ENCODE measurements around the gene GPR37.
A peak's percentile ranks its signal among the peaks of the same experiment; 100 is the strongest.

GPR37 gene, protein sequence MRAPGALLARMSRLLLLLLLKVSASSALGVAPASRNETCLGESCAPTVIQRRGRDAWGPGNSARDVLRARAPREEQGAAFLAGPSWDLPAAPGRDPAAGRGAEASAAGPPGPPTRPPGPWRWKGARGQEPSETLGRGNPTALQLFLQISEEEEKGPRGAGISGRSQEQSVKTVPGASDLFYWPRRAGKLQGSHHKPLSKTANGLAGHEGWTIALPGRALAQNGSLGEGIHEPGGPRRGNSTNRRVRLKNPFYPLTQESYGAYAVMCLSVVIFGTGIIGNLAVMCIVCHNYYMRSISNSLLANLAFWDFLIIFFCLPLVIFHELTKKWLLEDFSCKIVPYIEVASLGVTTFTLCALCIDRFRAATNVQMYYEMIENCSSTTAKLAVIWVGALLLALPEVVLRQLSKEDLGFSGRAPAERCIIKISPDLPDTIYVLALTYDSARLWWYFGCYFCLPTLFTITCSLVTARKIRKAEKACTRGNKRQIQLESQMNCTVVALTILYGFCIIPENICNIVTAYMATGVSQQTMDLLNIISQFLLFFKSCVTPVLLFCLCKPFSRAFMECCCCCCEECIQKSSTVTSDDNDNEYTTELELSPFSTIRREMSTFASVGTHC

GRCh38 chr7:124765401-124766352, at the start of gene GPR37:
GPR37 (minus strand) TSS chr7:124765792; CDS start chr7:124764976, 816 bp downstream.
- peak in 1 of 2 experiments; percentile 29 for DNase-seq (ENCODE audit: low read depth in 2 of 2)

GRCh38 chr7:124813994-124814798, 48.6 kb upstream of the GPR37 start:
- DNase-seq (ENCODE audit: low read depth in 2 of 2) = no peak

GRCh38 chr7:124812764-124813163, 47.2 kb upstream of the GPR37 start:
- no peak for DNase-seq (ENCODE audit: low read depth in 2 of 2)

DNA sequence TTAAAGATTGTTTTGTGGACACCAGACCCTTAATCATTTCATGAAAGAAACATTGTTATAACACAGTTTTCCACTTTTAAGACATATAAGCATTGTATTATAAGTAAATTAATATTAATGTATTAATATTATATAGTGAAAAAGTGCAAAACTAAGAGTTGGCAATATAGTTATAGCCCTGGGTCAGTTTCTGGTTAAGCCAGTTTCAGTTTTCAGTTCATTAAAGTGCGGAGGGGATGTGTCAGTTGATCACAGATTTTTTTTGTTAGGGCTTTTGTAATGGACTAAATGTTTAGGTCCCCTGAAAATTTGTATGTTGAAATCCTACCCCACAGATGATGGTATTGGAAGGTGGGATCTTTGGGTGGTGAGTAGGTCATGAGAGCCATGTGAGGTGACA, 45.7 kb upstream of the GPR37 start:
- no peak for DNase-seq (ENCODE audit: low read depth in 2 of 2)

- DNase-seq (ENCODE audit: low read depth in 2 of 2) = no peak
Measured at GRCh38 chr7:124810605-124811004, 45.0 kb upstream of the GPR37 start.

DNA sequence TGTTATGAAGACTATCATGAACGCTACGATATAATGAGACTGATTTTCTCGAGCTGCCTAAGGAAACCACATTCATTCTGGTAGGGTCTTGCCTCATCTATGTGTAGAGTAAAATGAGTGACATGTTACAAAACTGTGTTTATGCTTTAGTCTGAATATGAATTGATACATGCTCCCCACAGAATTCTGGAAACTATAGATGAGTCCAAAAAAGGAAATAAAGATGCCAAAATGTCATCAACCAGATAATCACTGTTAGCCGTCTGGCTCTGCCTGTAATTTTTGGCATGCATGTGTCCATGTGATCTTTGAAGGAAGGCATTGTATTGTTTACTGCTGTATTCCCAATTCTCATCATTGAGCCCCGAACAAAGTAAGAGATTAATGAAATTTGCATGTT, 42.6 kb upstream of the GPR37 start:
- DNase-seq (ENCODE audit: low read depth in 2 of 2) = no peak

DNA sequence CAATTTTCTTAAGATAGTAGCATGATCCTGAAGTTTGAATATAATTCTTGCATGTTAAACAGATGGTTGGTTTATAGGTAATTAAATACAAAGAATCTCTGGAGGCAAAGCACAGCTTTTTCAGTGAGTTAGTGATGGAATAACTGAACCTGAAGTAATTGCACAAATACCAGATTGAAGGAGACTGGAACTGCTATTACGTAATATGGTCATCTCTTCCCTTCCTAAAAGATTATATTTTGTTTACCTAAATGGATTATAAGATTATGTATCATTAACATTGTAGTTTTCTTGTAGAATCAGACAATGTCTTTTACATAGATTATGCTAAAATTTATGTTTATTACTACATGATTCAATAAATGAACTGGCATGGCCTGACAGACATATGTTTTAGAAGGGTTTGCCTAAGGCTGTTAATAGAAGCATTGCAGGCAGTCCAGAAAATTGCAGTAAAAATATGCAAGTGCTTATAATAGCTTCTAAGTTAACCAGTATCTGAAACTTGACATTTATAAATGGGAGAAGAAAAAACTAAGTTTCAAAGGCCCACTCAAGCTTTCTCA, 35.8 kb upstream of the GPR37 start:
- no peak for DNase-seq (ENCODE audit: low read depth in 2 of 2)

DNA sequence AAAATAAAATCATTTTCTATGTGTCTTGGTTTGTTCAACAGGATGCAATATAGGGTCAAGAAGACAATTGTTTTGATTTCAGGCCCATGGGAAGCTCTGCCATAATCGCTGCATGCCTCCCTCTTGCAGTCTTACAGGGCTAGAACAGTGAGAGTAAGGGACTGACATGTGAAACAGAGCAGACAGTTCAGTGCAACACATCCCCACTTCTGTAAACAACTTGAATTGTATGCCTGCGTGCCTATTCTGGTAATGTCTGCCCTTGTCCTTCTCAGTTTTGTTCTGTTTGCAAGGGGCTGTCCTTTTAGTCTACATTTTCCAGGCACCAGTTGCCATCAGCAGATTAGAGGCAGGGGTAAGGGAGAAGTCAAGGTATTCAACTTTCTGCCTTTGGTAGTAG, 34.8 kb upstream of the GPR37 start:
- DNase-seq (ENCODE audit: low read depth in 2 of 2) = no peak

DNA sequence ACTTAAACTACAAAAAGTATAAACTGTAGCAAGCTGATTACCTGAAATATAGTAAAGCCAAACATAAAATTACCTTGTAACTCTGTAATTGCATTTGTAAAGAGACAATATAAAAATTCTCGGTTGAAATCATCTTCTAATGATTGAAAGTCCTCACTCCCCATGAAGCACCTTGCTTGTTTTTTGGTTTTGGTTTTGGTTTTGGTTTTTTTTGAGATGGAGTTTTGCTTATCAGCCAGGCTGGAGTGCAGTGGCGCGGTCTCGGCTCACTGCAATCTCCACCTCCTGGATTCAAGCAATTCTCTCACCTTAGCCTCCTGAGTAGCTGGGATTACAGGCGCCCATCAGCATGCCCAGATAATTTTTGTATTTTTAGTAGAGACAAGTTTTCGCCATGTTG, 33.9 kb upstream of the GPR37 start:
- DNase-seq (ENCODE audit: low read depth in 2 of 2) = no peak

DNA sequence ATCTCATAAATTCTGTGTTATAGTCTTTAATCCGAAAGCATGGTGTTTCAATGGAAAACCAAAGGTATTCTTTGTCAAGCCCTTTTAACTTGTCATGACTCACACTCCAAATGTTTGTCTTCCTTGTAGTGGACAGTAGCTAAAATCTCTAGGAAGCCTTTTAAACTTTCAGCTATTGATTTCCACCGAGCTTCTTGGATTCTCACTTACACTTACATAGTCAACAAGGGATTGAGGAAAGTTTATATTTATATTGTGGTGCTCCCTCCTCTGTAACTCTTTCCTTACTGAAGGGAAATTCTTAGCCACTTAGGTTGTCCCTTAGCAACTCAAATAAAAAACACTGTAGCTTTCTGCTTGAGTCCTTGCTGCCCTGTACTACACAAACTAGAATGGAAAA, 31.2 kb upstream of the GPR37 start:
- DNase-seq (ENCODE audit: low read depth in 2 of 2) = no peak

DNA sequence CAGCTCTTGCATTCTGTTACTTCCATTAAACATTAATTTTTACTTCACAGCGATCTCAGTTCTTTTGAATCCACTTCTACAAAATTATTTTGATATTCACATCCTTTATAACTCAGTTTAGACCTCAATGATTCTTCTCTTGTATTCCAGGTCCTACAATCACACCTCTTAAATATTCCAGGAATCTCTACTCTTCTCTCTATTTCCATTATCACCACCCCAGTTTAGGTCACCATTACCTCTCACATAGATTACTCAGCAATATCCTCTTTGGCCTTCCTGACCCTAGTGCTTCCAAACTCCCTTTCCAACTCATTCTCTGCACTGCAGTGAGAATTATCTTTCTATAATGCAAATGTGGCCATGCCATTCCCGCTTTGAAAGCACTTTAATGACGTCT, 27.1 kb upstream of the GPR37 start:
- no peak for DNase-seq (ENCODE audit: low read depth in 2 of 2)

GRCh38 chr7:124792002-124792401, 26.4 kb upstream of the GPR37 start:
- no peak for DNase-seq (ENCODE audit: low read depth in 2 of 2)

DNA sequence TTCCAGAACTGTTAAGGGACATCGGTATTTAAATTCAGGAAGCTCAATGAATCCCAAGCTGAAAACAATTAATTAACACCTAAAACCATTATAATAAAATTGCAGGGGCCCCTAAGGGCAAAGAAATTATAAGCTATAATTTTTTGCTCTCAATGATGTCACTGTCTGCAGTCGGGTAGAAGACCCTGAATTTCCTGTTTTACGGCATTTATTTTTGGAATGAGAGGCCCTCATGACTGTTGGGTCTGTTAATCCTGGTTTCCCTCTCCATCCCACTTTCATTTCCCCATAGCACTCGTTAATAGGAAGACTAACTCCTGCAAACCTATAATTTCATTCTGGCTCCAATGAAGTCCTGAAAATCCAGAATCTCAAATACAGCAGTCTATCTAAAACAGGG, 25.8 kb upstream of the GPR37 start:
- no peak for DNase-seq (ENCODE audit: low read depth in 2 of 2)

DNA sequence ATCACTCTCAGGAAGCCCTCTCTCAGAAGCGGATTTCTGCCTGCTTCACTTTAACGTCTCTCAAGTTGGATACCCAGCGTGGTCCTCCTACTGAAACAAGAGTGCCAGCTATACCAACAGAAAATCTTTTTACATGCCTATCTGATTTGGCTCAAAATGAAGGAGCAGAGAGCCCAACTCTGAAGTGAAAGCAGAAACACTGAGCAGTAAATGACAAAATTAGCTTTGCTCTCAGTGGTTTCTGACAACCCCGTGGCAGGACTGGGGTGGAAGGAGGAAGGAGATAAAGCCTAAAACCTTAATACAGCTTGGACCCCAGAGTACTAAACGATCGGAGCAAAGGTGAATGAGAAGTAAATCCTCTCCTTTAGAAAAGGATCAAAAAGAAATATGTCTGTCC, 25.1 kb upstream of the GPR37 start:
- no peak for DNase-seq (ENCODE audit: low read depth in 2 of 2)

DNA sequence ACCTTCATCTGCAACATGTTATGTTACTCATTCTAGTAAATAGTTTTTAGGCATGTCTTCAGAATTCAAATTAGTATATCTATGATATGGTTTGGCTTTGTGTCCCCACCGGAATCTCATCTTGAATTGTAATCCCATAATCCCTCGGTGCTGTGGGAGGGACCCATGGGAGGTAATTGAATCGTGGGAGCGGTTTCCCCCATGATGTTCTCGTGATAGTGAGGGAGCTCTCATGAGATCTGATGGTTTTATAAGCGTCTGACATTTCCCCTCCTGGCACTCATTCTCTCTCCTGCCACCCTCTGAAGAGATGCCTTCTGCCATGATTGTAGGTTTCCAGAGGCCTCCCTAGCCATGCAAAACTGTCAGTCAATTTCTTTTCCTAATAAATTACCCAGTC, 20.4 kb upstream of the GPR37 start:
- DNase-seq (ENCODE audit: low read depth in 2 of 2) = no peak

DNA sequence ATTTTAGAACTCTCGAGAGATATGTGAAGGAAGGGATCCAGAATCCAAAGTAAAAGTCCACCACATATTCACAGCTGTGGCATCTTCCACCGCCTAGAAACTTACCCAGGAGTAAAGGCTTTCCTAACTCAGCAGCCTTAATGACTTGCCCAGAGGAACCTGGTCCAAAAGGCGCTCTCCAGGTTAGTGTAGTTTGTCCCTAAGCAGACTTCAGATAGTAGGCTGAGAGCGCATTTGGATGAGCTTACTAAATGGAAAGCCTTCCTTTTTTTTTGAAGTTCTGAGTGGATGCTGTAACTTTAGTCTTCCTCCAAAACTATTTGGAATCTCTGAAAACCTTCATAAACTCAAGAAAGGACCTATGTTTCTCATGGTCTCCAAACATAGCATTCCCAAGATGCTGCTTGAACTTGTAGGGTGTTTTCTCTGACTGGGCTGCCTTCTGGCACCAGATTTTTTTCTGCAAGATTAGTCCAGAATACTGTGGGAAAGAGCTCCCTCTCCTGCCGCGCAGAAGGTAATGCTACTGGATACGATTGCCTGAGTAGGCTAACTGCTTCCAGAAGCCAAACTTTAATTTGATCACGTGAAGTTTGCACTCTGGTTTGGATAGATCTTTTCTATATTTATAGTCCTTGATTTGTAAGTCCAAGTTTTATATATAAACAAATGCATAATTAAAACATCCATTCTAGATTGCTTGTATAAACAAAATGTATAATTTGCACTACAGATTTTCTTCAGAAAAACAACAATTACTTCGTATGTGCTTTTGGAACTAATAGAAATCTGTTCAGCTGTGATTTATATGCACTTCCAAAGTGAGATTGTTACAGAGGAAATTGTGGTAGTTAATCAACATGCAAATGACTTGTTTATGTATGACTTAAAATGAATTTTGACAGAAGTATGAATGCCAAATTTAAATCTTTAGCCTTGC, 19.6 kb upstream of the GPR37 start:
- DNase-seq (ENCODE audit: low read depth in 2 of 2) = no peak

- DNase-seq (ENCODE audit: low read depth in 2 of 2) = no peak
Measured at GRCh38 chr7:124783271-124783670, 17.7 kb upstream of the GPR37 start.

DNA sequence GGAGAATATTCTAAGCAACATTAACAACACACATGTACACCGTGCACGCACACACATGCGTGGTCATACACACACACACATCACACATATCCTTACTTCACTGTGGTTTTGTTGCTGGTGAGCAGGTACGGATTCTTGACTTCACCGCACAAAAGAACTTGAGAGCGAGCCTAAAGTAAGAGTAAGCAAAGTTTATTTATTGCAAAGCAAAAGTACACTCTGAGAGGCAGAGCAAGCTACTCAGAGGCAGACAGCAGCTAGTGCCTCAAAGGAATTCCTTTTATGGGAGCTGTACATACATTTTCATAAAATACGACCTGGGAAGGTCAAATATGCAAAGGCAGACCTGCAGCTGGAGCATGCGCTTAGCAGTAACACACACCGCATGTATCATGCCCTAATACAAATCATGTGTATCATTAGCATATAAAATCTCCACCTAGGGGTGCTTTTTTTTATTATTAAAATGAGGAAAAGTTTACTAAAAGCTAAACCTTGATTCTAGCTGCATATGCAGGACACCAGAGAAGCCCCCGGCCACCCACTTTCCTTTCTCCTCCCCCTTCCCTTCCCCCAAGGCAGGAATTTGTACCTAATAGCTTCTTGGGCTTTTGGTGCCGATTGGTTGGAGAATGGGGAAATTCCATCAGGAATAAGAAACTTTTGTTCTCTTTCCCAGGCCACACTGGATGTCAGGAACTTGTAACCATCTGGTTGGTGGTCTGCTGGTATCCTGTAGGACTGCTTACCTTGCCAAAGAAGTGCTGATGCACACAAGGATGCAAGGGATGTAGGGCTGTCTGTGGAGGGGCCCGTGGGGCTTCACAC, 16.5 kb upstream of the GPR37 start:
- DNase-seq (ENCODE audit: low read depth in 2 of 2) = no peak

DNA sequence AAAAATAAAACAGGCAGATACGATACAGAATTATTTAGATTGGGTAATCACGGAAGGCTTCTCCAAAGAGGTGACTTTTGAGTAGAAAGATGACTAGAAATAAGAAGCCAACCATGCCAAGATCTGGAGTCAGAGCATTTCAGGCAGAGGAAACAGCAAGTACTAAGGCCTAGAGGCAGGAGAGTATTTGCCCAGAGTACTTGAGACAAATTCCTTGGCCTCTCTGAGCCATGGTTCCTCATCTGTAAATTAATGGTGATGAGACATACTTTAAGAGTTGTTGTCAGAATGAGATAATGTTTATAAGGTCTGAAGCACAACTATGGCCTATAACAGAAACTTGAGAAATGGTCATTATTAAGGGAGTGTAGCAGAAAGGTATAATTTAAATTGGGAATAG, 15.8 kb upstream of the GPR37 start:
- no peak for DNase-seq (ENCODE audit: low read depth in 2 of 2)
